Lung (tissue), 12 donors: ENCODE data around the gene INPP5E. TPM values are rescaled to one million over a fixed set of nuclear protein-coding genes. Genes with fewer than 3 reads are reported as not detected.

Source experiments
- ATAC-seq: fragments of 200-7000 bp; cut with Tn5 transposase; one replicate; pipeline ENCODE4 v1.9.1; 2020; ENCODE audit warnings: moderate number of reproducible peaks; ENCODE audit not compliant: insufficient read depth, low FRiP score
- DNase-seq, 3 donors: peaks; one replicate each; pipeline ENCODE4 v3.0.0-alpha.2; 2013 to 2017
- H3K27ac ChIP-seq, 2 donors: one replicate each; pipeline ENCODE4 v1.5.1; 2013; ENCODE audit warnings: mild to moderate bottlenecking in 2 of 2, moderate library complexity in 2 of 2, control low read depth in 1 of 2, inconsistent platforms in 1 of 2, low read depth in 1 of 2, low read length in 1 of 2
- H3K27me3 ChIP-seq, 3 donors: one replicate each; pipeline ENCODE4 v1.5.1; 2013; ENCODE audit warnings: low read length in 2 of 3; ENCODE audit not compliant: control insufficient read depth in 3 of 3, insufficient read depth in 3 of 3
- H3K36me3 ChIP-seq, 4 donors: one replicate each; pipeline ENCODE4 v1.5.1; 2013; ENCODE audit warnings: low read length in 4 of 4, mild to moderate bottlenecking in 1 of 4, moderate library complexity in 1 of 4; ENCODE audit not compliant: control insufficient read depth in 4 of 4, insufficient read depth in 4 of 4
- H3K4me1 ChIP-seq, 5 donors: one replicate each; pipeline ENCODE4 v1.5.1; 2013; ENCODE audit warnings: low read length in 5 of 5, mild to moderate bottlenecking in 2 of 5, moderate library complexity in 1 of 5; ENCODE audit not compliant: control insufficient read depth in 5 of 5, insufficient read depth in 5 of 5
- H3K4me3 ChIP-seq: one replicate; pipeline ENCODE4 v1.5.1; 2013; ENCODE audit warnings: mild to moderate bottlenecking, control low read depth, moderate library complexity
- H3K9ac ChIP-seq, 2 donors: one replicate each; pipeline ENCODE4 v1.5.1; 2013; ENCODE audit warnings: low read length in 2 of 2, control low read depth in 1 of 2; ENCODE audit not compliant: insufficient read depth in 1 of 2
- H3K9me3 ChIP-seq, 4 donors: one replicate each; pipeline ENCODE4 v1.5.1; 2013; ENCODE audit warnings: low read length in 3 of 4, mild to moderate bottlenecking in 1 of 4, moderate library complexity in 1 of 4; ENCODE audit not compliant: control insufficient read depth in 4 of 4, insufficient read depth in 3 of 4
- CTCF ChIP-seq: IDR thresholded peaks from 2 replicates; pipeline ENCODE4 v1.5.1; 2012; ENCODE audit warnings: mild to moderate bottlenecking; ENCODE audit errors: control extremely low read depth, extremely low read depth
- WGBS, 2 donors: extraction: QIAGEN DNeasy Blood & Tissue Kit; methylation state at CpG; one replicate each; pipeline ENCODE4 v1.1.7; 2013; 5-methylcytosine and 5-hydroxymethylcytosine counted together
- polyA plus RNA-seq, 2 donors: library from polyadenylated mRNA; stranded (reverse); fragments of 200-250 nt; gene quantifications; one replicate each; pipeline ENCODE4 v1.2.1, GENCODE V29; 2013
- total RNA-seq, 2 donors: library from RNA; depleted of rRNA in 1 of 2; stranded (reverse); fragments of >200 nt in 1 of 2; gene quantifications; one replicate each; pipeline ENCODE4 v1.2.1, GENCODE V29; 2014 to 2021
- donor health status: control.
- donor health status: control.
- donor health status: Bipolar disorder and iron deficiency.
- donor health status: healthy.
- donor health status: DM: yes; HTN: yes; CAD: no.

The INPP5E gene
- total and polyA plus RNA-seq, 4 donors = 7.2 to 18.4 (median 8.6) TPM

DNA sequence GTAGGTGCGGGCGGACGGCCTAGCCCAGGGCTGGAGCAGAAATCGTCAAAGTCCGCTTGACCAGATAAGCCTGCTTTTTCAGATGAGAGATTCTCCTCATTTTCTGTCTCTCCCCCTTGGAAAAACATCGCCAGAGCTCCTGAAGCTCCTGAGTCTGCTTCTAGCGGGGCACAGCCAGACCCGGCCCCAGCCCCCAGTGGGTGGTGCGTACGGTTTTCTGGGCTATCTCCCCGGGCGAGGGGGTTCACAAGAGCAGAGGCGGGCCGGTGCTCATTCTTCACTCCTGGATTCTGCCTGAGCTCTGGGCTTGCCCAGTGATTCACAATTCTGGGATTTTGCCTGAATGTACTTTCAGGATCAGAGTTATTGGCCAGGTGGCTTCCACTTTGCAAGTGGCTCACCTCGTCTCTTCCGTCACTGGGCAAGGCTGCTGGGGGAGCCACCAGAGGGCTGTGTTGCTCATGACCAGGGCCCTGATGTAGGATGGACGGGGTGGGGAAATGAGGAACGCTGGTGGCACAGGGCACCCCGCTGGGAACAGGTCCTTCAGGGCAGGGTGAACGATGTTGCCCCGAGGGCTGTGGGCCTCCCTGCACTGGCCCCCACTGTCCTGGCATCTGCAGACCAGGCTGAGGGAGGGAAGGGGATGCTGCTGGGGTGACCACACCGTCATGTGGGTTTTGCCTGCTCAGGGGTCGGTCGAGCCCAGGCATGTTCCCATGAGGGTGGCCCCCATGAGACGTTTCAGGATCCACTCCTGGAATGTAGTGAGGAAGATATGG, 36.9 kb upstream of the INPP5E start:
- Histone ChIP-seq H3K4me3 (no peak overlapping the region), H3K36me3 (peaks cover 4 to 65% (median 38%) of the 10 kb centered on the region in 4 donors), H3K27me3 (no peaks in the 10 kb centered on the region), H3K4me1 (peaks cover 0 to 3% (median 1%) of the 10 kb centered on the region in 5 donors), H3K27ac (no peak overlapping the region), H3K9ac (no peak overlapping the region), H3K9me3 (no peaks in the 10 kb centered on the region)
- 91 to 95% methylated on average over 25 of the region's 25 CpGs for WGBS, 2 donors
- no peak for TF ChIP-seq CTCF
- DNase-seq (no peak), ATAC-seq (no peak)

DNA sequence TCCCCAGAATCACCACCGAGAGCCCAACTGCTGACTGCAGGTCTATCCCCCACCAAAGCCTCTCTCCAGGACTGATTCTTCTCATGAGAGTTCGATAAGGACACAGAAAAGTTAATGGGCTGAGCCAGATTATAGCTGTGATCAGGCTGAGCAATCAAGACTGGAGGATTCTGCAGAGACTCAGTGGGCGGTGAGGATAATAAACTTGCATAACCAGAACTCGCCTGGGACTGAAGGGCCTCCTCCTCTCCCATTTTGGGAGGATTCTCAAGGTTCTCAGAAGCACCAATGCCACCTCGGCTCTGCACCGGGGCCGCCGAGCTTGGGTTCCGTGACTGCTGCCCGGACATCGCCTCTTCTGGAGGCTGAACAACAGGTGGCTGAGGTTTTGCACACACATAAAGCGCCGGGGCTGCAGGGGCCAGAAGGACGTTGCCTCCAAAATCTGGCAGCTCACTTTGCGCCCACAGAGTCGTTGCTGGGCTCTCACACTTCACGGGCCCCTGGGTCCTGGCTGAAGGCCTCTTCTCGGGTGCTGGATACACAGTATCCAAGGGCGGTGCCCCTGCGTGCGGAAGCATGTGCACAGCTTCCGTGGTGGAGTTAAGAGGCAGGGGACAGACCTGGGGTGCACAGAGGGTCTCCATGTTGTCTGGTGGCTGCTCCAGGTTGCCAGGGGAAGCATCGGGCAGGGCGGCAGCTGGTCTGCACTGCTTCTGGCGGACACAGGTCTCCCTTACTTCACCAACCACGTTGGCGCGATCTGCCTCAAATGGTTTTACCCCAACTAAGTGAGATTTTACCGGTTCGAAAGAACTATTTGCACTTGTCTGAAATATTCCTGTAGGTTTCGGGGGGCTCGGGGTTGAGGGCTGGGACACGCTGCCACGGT, 35.6 kb upstream of the INPP5E start:
- ATAC-seq = no peak

GRCh38 chr9:136474021-136474640, 34.5 kb upstream of the INPP5E start:
- no peaks in the 10 kb centered on the region for H3K4me1 ChIP-seq
- no peak overlapping the region for H3K9ac ChIP-seq
- peaks cover 9 to 86% (median 52%) of the 10 kb centered on the region in 4 donors for H3K36me3 ChIP-seq
- no peaks in the 10 kb centered on the region for H3K9me3 ChIP-seq
- no peaks in the 10 kb centered on the region for H3K27me3 ChIP-seq
- no peak for ATAC-seq
- WGBS, 2 donors = 94 to 97% methylated on average over 27 of the region's 27 CpGs
- no peak for DNase-seq
- no peak for TF ChIP-seq CTCF
- no peak overlapping the region for H3K27ac ChIP-seq
- no peak overlapping the region for H3K4me3 ChIP-seq

More for the DNA sequence above, 35.6 kb upstream of the INPP5E start:
- Histone ChIP-seq H3K4me3 (no peak overlapping the region), H3K9me3 (no peaks in the 10 kb centered on the region), H3K36me3 (peaks cover 4 to 77% (median 46%) of the 10 kb centered on the region in 4 donors), H3K27me3 (no peaks in the 10 kb centered on the region), H3K27ac (no peak overlapping the region), H3K4me1 (no peaks in the 10 kb centered on the region), H3K9ac (no peak overlapping the region)
- 95 to 96% methylated on average over 34 of the region's 34 CpGs for WGBS, 2 donors
- DNase-seq = no peak
- TF ChIP-seq CTCF = no peak
